GM23338 (cell line): ENCODE results near the gene MPHOSPH9. TPM values are rescaled to one million over a fixed set of nuclear protein-coding genes. Genes with fewer than 3 reads are reported as not detected.

Experiments used
- ATAC-seq: fragments of 200-7000 bp; cut with Tn5 transposase; 3 replicates; pipeline ENCODE4 v1.9.1; 2020
- DNase-seq: peaks from one replicate; pipeline ENCODE4 v3.0.0-alpha.2; 2015; ENCODE audit warnings: low spot score
- H2AFZ ChIP-seq: fragments of 200-600 bp; sonication (generic); 2 replicates; pipeline ENCODE4 v1.8.0; 2016; ENCODE audit warnings: antibody characterized with exemption, mild to moderate bottlenecking, moderate library complexity
- H3F3A ChIP-seq: fragments of 200-600 bp; sonication (generic); replicated peaks from 2 replicates; pipeline ENCODE4 v1.8.0; 2017; ENCODE audit warnings: antibody characterized with exemption, mixed run types, low read depth
- H3K27ac ChIP-seq: fragments of 200-600 bp; sonication (generic); 2 replicates; pipeline ENCODE4 v1.6.1; 2016; ENCODE audit warnings: low read depth
- H3K27me3 ChIP-seq: fragments of 200-600 bp; sonication (generic); 2 replicates; pipeline ENCODE4 v1.8.0; 2016; ENCODE audit warnings: mild to moderate bottlenecking, mixed run types, moderate library complexity; ENCODE audit not compliant: insufficient read depth
- H3K36me3 ChIP-seq: fragments of 200-600 bp; sonication (generic); 2 replicates; pipeline ENCODE4 v1.8.0; 2016; ENCODE audit warnings: mild to moderate bottlenecking; ENCODE audit not compliant: insufficient read depth
- H3K4me1 ChIP-seq: fragments of 200-600 bp; sonication (generic); 2 replicates; pipeline ENCODE4 v1.8.0; 2016; ENCODE audit warnings: mild to moderate bottlenecking, moderate library complexity; ENCODE audit not compliant: insufficient read depth
- H3K4me2 ChIP-seq: fragments of 200-600 bp; sonication (generic); 2 replicates; pipeline ENCODE4 v1.7.1; 2017; ENCODE audit warnings: mixed run types
- H3K4me3 ChIP-seq: fragments of 200-600 bp; sonication (generic); 2 replicates; pipeline ENCODE4 v1.6.1; 2016; ENCODE audit warnings: mixed run types
- H3K79me2 ChIP-seq: fragments of 200-600 bp; sonication (generic); replicated peaks from 2 replicates; pipeline ENCODE4 v1.8.0; 2017; ENCODE audit warnings: mild to moderate bottlenecking; ENCODE audit not compliant: insufficient read depth
- H3K9me2 ChIP-seq: fragments of 200-600 bp; sonication (generic); 2 replicates; pipeline ENCODE4 v1.8.0; 2017; ENCODE audit not compliant: insufficient read depth
- H4K20me1 ChIP-seq: fragments of 200-600 bp; sonication (generic); replicated peaks from 2 replicates; pipeline ENCODE4 v1.8.0; 2017; ENCODE audit warnings: mild to moderate bottlenecking; ENCODE audit not compliant: insufficient read depth
- H3K27ac Mint-ChIP-seq: 2 replicates; pipeline ENCODE4 v1.8.0; 2020; ENCODE audit warnings: inconsistent platforms, mild to moderate bottlenecking, moderate library complexity, mixed read lengths
- H3K27me3 Mint-ChIP-seq: 3 replicates; pipeline ENCODE4 v1.8.0; 2022; ENCODE audit warnings: low read depth, mild to moderate bottlenecking, moderate library complexity, mixed read lengths, inconsistent platforms; ENCODE audit not compliant: insufficient read depth, poor library complexity
- H3K36me3 Mint-ChIP-seq: 3 replicates; pipeline ENCODE4 v1.8.0; 2021; ENCODE audit warnings: low read depth, mild to moderate bottlenecking, inconsistent platforms, moderate library complexity, mixed read lengths
- H3K4me1 Mint-ChIP-seq: 3 replicates; pipeline ENCODE4 v1.8.0; 2020; ENCODE audit warnings: mild to moderate bottlenecking, inconsistent platforms, mixed read lengths
- H3K4me3 Mint-ChIP-seq: 3 replicates; pipeline ENCODE4 v1.8.0; 2021; ENCODE audit warnings: moderate library complexity, mild to moderate bottlenecking, inconsistent platforms, mixed read lengths
- H3K9me3 Mint-ChIP-seq: 3 replicates; pipeline ENCODE4 v1.8.0; 2020; ENCODE audit warnings: moderate library complexity, mild to moderate bottlenecking, inconsistent platforms, mixed read lengths
- CREB1 ChIP-seq: fragments of 250-450 bp; sonication (Bioruptor Pico); IDR thresholded peaks from 2 replicates; pipeline ENCODE4 v1.5.0; 2020; ENCODE audit warnings: low read depth, mild to moderate bottlenecking, moderate library complexity
- CTCF ChIP-seq, 2 experiments: fragments of 200-600 bp in 1 of 2; sonication (generic) in 1 of 2; conservative IDR thresholded peaks; 2 replicates each; pipeline versions ENCODE4 v1.5.1 to v1.6.1; 2016 to 2017; ENCODE audit warnings: antibody characterized with exemption in 2 of 2, low read depth in 2 of 2, mild to moderate bottlenecking in 2 of 2, moderate library complexity in 1 of 2
- ETS1 ChIP-seq: IDR thresholded peaks from 2 replicates; pipeline ENCODE4 v1.6.1; 2016; ENCODE audit warnings: antibody characterized with exemption
- EZH2 ChIP-seq: fragments of 200-600 bp; sonication (generic); IDR thresholded peaks from one replicate; pipeline ENCODE4 v1.8.0; 2017; ENCODE audit warnings: antibody characterized with exemption, mild to moderate bottlenecking, low read depth; ENCODE audit not compliant: unreplicated experiment
- EZH2phosphoT487 ChIP-seq: fragments of 200-600 bp; sonication (generic); IDR thresholded peaks from one replicate; pipeline ENCODE4 v1.8.1; 2018; ENCODE audit warnings: antibody characterized with exemption; ENCODE audit not compliant: unreplicated experiment
- JUNB ChIP-seq: IDR thresholded peaks from one replicate; pipeline ENCODE4 v1.6.1; 2016; ENCODE audit warnings: antibody characterized with exemption; ENCODE audit not compliant: unreplicated experiment
- NANOG ChIP-seq: IDR thresholded peaks from 2 replicates; pipeline ENCODE4 v1.6.1; 2016; ENCODE audit warnings: antibody characterized with exemption, borderline replicate concordance
- POLR2AphosphoS5 ChIP-seq: IDR thresholded peaks from 2 replicates; pipeline ENCODE4 v1.6.1; 2016; ENCODE audit warnings: antibody characterized with exemption, low read depth
- REST ChIP-seq: IDR thresholded peaks from one replicate; pipeline ENCODE4 v1.6.1; 2018; ENCODE audit warnings: antibody characterized with exemption; ENCODE audit not compliant: unreplicated experiment
- STAT1 ChIP-seq: IDR thresholded peaks from one replicate; pipeline ENCODE4 v1.6.1; 2016; ENCODE audit warnings: antibody characterized with exemption; ENCODE audit not compliant: unreplicated experiment
- ZNF114 ChIP-seq: fragments of 250-450 bp; sonication (Bioruptor Pico); IDR thresholded peaks from 2 replicates; pipeline ENCODE4 v1.5.0; 2020; ENCODE audit warnings: mild to moderate bottlenecking, moderate library complexity
- ZNF331 ChIP-seq: fragments of 250-450 bp; sonication (Bioruptor Pico); IDR thresholded peaks from 2 replicates; pipeline ENCODE4 v1.5.0; 2020; ENCODE audit warnings: low read depth, mild to moderate bottlenecking, moderate library complexity
- ZNF462 ChIP-seq: fragments of 250-450 bp; sonication (Bioruptor Pico); IDR thresholded peaks from 2 replicates; pipeline ENCODE4 v1.5.0; 2020; ENCODE audit warnings: mild to moderate bottlenecking, moderate library complexity
- polyA plus RNA-seq: library from polyadenylated mRNA; unstranded; fragments of >200 nt; fragmentation: Nextera tagmentation; extraction: Ambion mirVana; gene quantifications from 2 replicates; pipeline ENCODE4 v1.2.1, GENCODE V29; 2016
- total RNA-seq: library from RNA; depleted of rRNA; stranded (reverse); fragments of >200 nt; shearing (Covaris generic); gene quantifications from 2 replicates; pipeline ENCODE4 v1.2.3, GENCODE V29; 2014

MPHOSPH9 gene
- total and polyA plus RNA-seq, 2 experiments from 2014 or later = 30.5 to 77.9 TPM

- Mint-ChIP-seq H3K4me3 (0 out of 3 replicates have a peak overlapping the region, but pooled peaks have one; percentile 55), H3K4me1 (peaks cover 47% of the 10 kb centered on the region), H3K27ac (no peak overlapping the region), H3K27me3 (peaks cover 36% of the 10 kb centered on the region), H3K9me3 (0 out of 3 replicates have a peak, but pooled peaks cover 3% of the 10 kb centered on the region), H3K36me3 (peaks cover 2% of the 10 kb centered on the region; the same call in 1 of the 3 replicates)
- Histone ChIP-seq H3K4me3 (no peak overlapping the region), H3K9me2 (no peaks in the 10 kb centered on the region), H4K20me1 (0 out of 2 replicates have a peak, but pooled peaks cover 5% of the 10 kb centered on the region), H3K4me1 (peaks cover 40% of the 10 kb centered on the region), H3K36me3 (no peaks in the 10 kb centered on the region; the same call in 1 of the 2 replicates), H3K79me2 (no peaks in the 10 kb centered on the region), H3K27me3 (peaks cover 44% of the 10 kb centered on the region), H3K4me2 (peak overlapping the region; percentile 63; the same call in 1 of the 2 replicates), H3F3A (peaks cover 19% of the 10 kb centered on the region; the same call in 1 of the 2 replicates), H3K27ac (no peak overlapping the region), H2AFZ (no peak overlapping the region)
- ATAC-seq (no peak), DNase-seq (peak; percentile 23)
- TF ChIP-seq ZNF331 (CRISPR knock-in tag) (no peak), ETS1 (no peak), EZH2phosphoT487 (no peak), REST (no peak), CTCF (conservative IDR thresholded peaks at IDR 0.05; ENCODE audit: low read depth in 2 of 2) (no peak), NANOG (no peak), STAT1 (no peak), JUNB (no peak), ZNF114 (CRISPR knock-in tag) (no peak), CREB1 (CRISPR knock-in tag) (no peak), POLR2AphosphoS5 (no peak), EZH2 (no peak), ZNF462 (CRISPR knock-in tag) (no peak)
Measured at GRCh38 chr12:123152833-123153232, 80.1 kb downstream of the MPHOSPH9 start.
